Measurements from ENCODE around the gene CRTAC1.
A peak's percentile ranks its signal among the peaks of the same experiment; 100 is the strongest.

CRTAC1 gene

GRCh38 chr10:97867220-97867800 is 163.1 kb downstream of the CRTAC1 start:
- TF ChIP-seq CTCF (conservative IDR thresholded peaks at IDR 0.05; ENCODE audit: low read depth, low read length), result no peak
- no peak overlapping the region for H3K4me3 ChIP-seq (ENCODE audit: low read length)
- no peak for DNase-seq (ENCODE audit: low read depth)

GRCh38 chr10:97866524-97867219 is 163.7 kb downstream of the CRTAC1 start:
- TF ChIP-seq CTCF (conservative IDR thresholded peaks at IDR 0.05; ENCODE audit: low read depth, low read length), result no peak
- DNase-seq (ENCODE audit: low read depth), result no peak
- H3K4me3 ChIP-seq (ENCODE audit: low read length), result no peak overlapping the region

GRCh38 chr10:97865488-97865887 is 164.9 kb downstream of the CRTAC1 start:
- DNase-seq (ENCODE audit: low read depth), result no peak
- no peak overlapping the region for H3K4me3 ChIP-seq (ENCODE audit: low read length)

GRCh38 chr10:97863808-97864207 is 166.6 kb downstream of the CRTAC1 start:
- no peak for DNase-seq (ENCODE audit: low read depth)
- H3K4me3 ChIP-seq (ENCODE audit: low read length), result no peak overlapping the region
- TF ChIP-seq CTCF (conservative IDR thresholded peaks at IDR 0.05; ENCODE audit: low read depth, low read length), result no peak

More at GRCh38 chr10:97865488-97865887, 164.9 kb downstream of the CRTAC1 start:
- no peak for TF ChIP-seq CTCF (conservative IDR thresholded peaks at IDR 0.05; ENCODE audit: low read depth, low read length)

GRCh38 chr10:97861924-97862323 is 168.5 kb downstream of the CRTAC1 start:
- no peak for DNase-seq (ENCODE audit: low read depth)
- no peak for TF ChIP-seq CTCF (conservative IDR thresholded peaks at IDR 0.05; ENCODE audit: low read depth, low read length)
- H3K4me3 ChIP-seq (ENCODE audit: low read length), result no peak overlapping the region

- DNase-seq (ENCODE audit: low read depth), result peak; percentile 75
- no peak overlapping the region for H3K4me3 ChIP-seq (ENCODE audit: low read length)
These were observed 169.2 kb downstream of the CRTAC1 start for GRCh38 chr10:97861097-97861750.

More at GRCh38 chr10:97861097-97861750, 169.2 kb downstream of the CRTAC1 start:
- TF ChIP-seq CTCF (conservative IDR thresholded peaks at IDR 0.05; ENCODE audit: low read depth, low read length), result no peak

Measured in retinal pigment epithelial cell (primary cell).